GM12891 (cell line): ENCODE data around the gene SCG5.

Experiments used
- PAX5 ChIP-seq: IDR thresholded peaks from 2 replicates; pipeline ENCODE4 v1.6.1; 2011; ENCODE audit warnings: low read length, moderate library complexity, mild to moderate bottlenecking; ENCODE audit not compliant: insufficient read depth, severe bottlenecking
- POLR2A ChIP-seq: IDR thresholded peaks from 2 replicates; pipeline ENCODE4 v1.6.1; 2011; ENCODE audit warnings: low read depth, low read length, control low read depth
- TAF1 ChIP-seq: IDR thresholded peaks from 2 replicates; pipeline ENCODE4 v1.6.1; 2011; ENCODE audit warnings: low read depth, low read length, control low read depth

DNA sequence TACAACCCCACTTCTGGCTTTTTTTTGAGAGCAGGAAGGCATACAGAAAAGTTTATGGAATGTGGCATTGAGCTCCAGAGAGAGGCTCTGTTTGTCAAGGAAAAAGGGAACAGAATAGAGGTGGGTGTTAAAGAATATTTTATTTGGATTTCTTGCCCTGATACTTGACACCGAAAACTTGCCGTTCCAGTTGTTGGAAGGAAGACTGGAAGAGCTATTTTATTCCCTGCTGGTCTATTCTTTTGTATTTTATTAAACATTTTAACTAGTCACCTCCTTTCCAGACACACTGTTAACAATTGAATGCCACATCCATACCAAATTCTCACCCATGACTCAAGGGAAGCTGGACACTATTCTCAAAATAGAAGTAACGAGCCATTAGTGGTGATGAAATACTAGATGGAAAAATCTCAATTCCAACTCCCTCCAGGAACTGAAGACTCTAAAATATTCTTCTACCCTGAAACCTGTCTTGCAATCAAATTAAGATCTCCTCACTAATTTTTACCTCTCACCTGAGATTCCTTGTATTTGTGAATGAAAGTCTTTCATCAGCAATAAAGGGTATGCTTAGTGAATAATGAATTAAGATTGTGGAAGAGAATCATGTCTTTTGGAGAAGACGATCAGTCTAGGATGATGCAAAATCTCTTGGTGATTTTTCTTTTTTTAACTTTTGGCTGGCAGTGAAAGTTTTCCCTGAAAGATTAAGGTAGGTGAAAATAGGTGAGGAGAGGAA is 104.8 kb downstream of the SCG5 start:
- no peak for TF ChIP-seq TAF1
- no peak for TF ChIP-seq POLR2A
- TF ChIP-seq PAX5, result no peak
